HEK293 (cell line): ENCODE measurements around the gene ITPRIPL2.

Source experiments
- CTCF ChIA-PET: fragments of 350-600 bp; formaldehyde crosslinking; extraction: SDS; loops from one replicate; lab custom pipeline; 2021; ENCODE audit warnings: antibody characterized with exemption; lab: Yijun Ruan, JAX
- POLR2A ChIA-PET: fragments of 300-600 bp; formaldehyde crosslinking; extraction: SDS; loops from one replicate; lab custom pipeline; 2020; ENCODE audit warnings: antibody characterized with exemption, inconsistent platforms; lab: Yijun Ruan, JAX
- H3K27ac ChIP-seq: fragments of 200-500 bp; sonication (Bioruptor generic); 2 replicates; pipeline ENCODE4 v1.5.1; 2014; ENCODE audit warnings: low read depth, low read length, control low read depth, inconsistent platforms; ENCODE audit errors: extremely low read depth
- H3K36me3 ChIP-seq, 2 experiments: fragments of 200-500 bp in 1 of 2; sonication (Bioruptor generic) in 1 of 2; 1 replicate in 1 of 2; 2 replicates in 1 of 2; pipeline ENCODE4 v1.5.1; 2014 to 2017; ENCODE audit warnings: inconsistent platforms in 2 of 2, low read length in 2 of 2; ENCODE audit not compliant: control insufficient read depth in 2 of 2, insufficient read depth in 1 of 2
- H3K4me1 ChIP-seq: fragments of 200-500 bp; sonication (Bioruptor generic); 2 replicates; pipeline ENCODE4 v1.5.1; 2014; ENCODE audit warnings: mild to moderate bottlenecking, low read length, inconsistent platforms; ENCODE audit not compliant: control insufficient read depth, insufficient read depth
- H3K4me3 ChIP-seq: 2 replicates; pipeline ENCODE4 v1.5.1; 2011; ENCODE audit warnings: low read depth, mild to moderate bottlenecking, control low read depth, low read length, moderate library complexity
- H3K9me3 ChIP-seq: fragments of 200-500 bp; sonication (Bioruptor generic); 2 replicates; pipeline ENCODE4 v1.5.1; 2014; ENCODE audit warnings: low read depth, low read length, inconsistent platforms; ENCODE audit not compliant: control insufficient read depth, insufficient read depth
- KLF7 ChIP-seq: fragments of 450-650 bp; formaldehyde crosslinking; IDR thresholded peaks from 2 replicates; pipeline ENCODE4 v1.5.1; 2016; ENCODE audit warnings: missing biosample characterization, missing genetic modification characterization, borderline replicate concordance
- KLF9 ChIP-seq: fragments of 450-650 bp; formaldehyde crosslinking; IDR thresholded peaks from 2 replicates; pipeline ENCODE4 v1.5.1; 2016; ENCODE audit warnings: missing biosample characterization, missing genetic modification characterization, low read depth
- TRIM28 ChIP-seq: IDR thresholded peaks from 2 replicates; pipeline ENCODE4 v1.6.1; 2011; ENCODE audit warnings: low read length, control low read depth, borderline replicate concordance
- YY1 ChIP-seq: fragments of 450-650 bp; formaldehyde crosslinking; IDR thresholded peaks from 2 replicates; pipeline ENCODE4 v1.5.1; 2018; ENCODE audit warnings: missing biosample characterization, missing genetic modification characterization
- ZBTB17 ChIP-seq: fragments of 450-650 bp; formaldehyde crosslinking; IDR thresholded peaks from 2 replicates; pipeline ENCODE4 v1.5.1; 2016; ENCODE audit warnings: missing biosample characterization, missing genetic modification characterization
- ZNF155 ChIP-seq: fragments of 450-650 bp; formaldehyde crosslinking; IDR thresholded peaks from 2 replicates; pipeline ENCODE4 v1.5.1; 2016; ENCODE audit warnings: missing biosample characterization, missing genetic modification characterization
- ZNF2 ChIP-seq: fragments of 450-650 bp; formaldehyde crosslinking; IDR thresholded peaks from 2 replicates; pipeline ENCODE4 v1.5.1; 2016; ENCODE audit warnings: missing biosample characterization, missing genetic modification characterization
- ZNF354C ChIP-seq: fragments of 450-650 bp; formaldehyde crosslinking; IDR thresholded peaks from 2 replicates; pipeline ENCODE4 v1.5.1; 2016; ENCODE audit warnings: missing biosample characterization, missing genetic modification characterization, low read depth, borderline replicate concordance
- ZNF416 ChIP-seq: fragments of 450-650 bp; formaldehyde crosslinking; IDR thresholded peaks from 2 replicates; pipeline ENCODE4 v1.5.1; 2016; ENCODE audit warnings: missing biosample characterization, missing genetic modification characterization
- ZNF521 ChIP-seq: fragments of 450-650 bp; formaldehyde crosslinking; IDR thresholded peaks from 2 replicates; pipeline ENCODE4 v1.5.1; 2017; ENCODE audit warnings: missing biosample characterization, mild to moderate bottlenecking, missing genetic modification characterization
- ZNF654 ChIP-seq: fragments of 450-650 bp; formaldehyde crosslinking; IDR thresholded peaks from 2 replicates; pipeline ENCODE4 v1.5.1; 2016; ENCODE audit warnings: low read depth, missing biosample characterization, missing genetic modification characterization
- ZNF664 ChIP-seq: fragments of 450-650 bp; formaldehyde crosslinking; IDR thresholded peaks from 2 replicates; pipeline ENCODE4 v1.5.1; 2016; ENCODE audit warnings: missing biosample characterization, missing genetic modification characterization
- ZNF670 ChIP-seq: fragments of 450-650 bp; formaldehyde crosslinking; IDR thresholded peaks from 2 replicates; pipeline ENCODE4 v1.5.1; 2016; ENCODE audit warnings: missing biosample characterization, missing genetic modification characterization, low read depth
- ZNF707 ChIP-seq: fragments of 450-650 bp; formaldehyde crosslinking; IDR thresholded peaks from 2 replicates; pipeline ENCODE4 v1.5.1; 2016; ENCODE audit warnings: missing biosample characterization, missing genetic modification characterization
- ZNF777 ChIP-seq: fragments of 450-650 bp; formaldehyde crosslinking; IDR thresholded peaks from 2 replicates; pipeline ENCODE4 v1.5.1; 2017; ENCODE audit warnings: missing biosample characterization, missing genetic modification characterization, borderline replicate concordance
- ZNF830 ChIP-seq: fragments of 450-650 bp; IDR thresholded peaks from 2 replicates; pipeline ENCODE4 v1.5.0; 2018; ENCODE audit warnings: missing biosample characterization, missing genetic modification characterization, low read depth, mild to moderate bottlenecking, moderate library complexity
- TF ChIP-seq, protein P1 (sequence below): fragments of 450-650 bp; formaldehyde crosslinking; IDR thresholded peaks from 2 replicates; pipeline ENCODE4 v1.5.1; 2016; ENCODE audit warnings: missing biosample characterization, missing genetic modification characterization, borderline replicate concordance
- TF ChIP-seq, protein P2 (sequence below): fragments of 450-650 bp; formaldehyde crosslinking; IDR thresholded peaks from 2 replicates; pipeline ENCODE4 v1.5.0; 2017; ENCODE audit warnings: missing biosample characterization, missing genetic modification characterization, borderline replicate concordance
- TF ChIP-seq, protein P3 (sequence below): fragments of 450-650 bp; formaldehyde crosslinking; IDR thresholded peaks from 2 replicates; pipeline ENCODE4 v1.5.1; 2016; ENCODE audit warnings: missing biosample characterization, missing genetic modification characterization
- TF ChIP-seq, protein P4 (sequence below): fragments of 450-650 bp; formaldehyde crosslinking; IDR thresholded peaks from 2 replicates; pipeline ENCODE4 v1.5.1; 2016; ENCODE audit warnings: missing biosample characterization, missing genetic modification characterization
- TF ChIP-seq, protein P5 (sequence below): fragments of 450-650 bp; formaldehyde crosslinking; IDR thresholded peaks from 2 replicates; pipeline ENCODE4 v1.5.1; 2016; ENCODE audit warnings: missing biosample characterization, missing genetic modification characterization
- TF ChIP-seq, protein P6 (sequence below): fragments of 450-650 bp; formaldehyde crosslinking; IDR thresholded peaks from 2 replicates; pipeline ENCODE4 v1.5.1; 2016; ENCODE audit warnings: missing biosample characterization, missing genetic modification characterization

Gene ITPRIPL2

DNA sequence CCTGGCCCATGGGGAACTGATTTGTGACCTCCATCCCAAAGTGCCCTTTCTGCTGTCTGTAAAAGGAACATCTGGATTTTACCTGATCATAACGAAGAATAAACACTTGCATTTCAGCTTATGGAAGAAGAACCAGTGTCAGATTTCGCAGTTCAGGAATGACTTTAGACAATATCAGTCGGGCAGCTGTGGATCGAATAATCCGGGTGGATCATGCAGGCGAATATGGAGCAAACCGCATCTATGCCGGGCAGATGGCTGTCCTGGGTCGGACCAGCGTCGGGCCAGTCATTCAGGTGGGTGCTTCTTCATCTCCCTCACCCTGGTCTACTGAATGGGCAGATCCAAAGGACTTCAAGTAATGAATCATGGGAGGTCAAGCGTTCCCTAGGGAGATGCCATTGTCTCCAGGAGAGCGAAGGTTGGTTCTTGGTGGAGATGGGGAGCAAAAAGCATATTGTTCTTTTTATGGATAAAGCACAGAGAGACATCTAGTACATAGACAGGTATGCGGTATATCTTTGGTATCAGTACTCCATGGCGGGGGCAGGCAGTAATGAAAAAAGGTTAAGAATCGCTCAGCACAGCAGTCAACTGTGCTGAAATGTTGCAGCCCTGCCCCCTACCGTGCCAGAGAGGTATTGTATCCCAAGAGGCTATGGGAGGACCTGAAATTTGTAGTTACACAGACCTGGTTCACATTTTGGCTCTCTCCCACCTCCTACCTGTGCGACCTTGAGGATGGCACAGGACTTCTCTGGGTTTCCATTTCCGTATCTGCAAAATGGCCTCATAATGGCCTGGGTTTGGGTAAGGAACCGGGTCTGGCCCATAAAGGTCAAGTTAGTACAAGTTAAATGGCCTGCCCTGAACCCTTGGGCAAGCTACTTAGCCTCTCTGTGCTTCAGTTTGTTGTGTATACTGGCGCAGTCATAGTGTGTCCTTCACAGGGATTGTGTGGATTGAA, 41.7 kb upstream of the ITPRIPL2 start:
- Histone ChIP-seq H3K27ac (no peak overlapping the region), H3K9me3 (no peaks in the 10 kb centered on the region), H3K36me3 (peaks cover 32 to 48% of the 10 kb centered on the region in 2 experiments; a peak in 2 of 3 replicates), H3K4me3 (no peak overlapping the region), H3K4me1 (no peaks in the 10 kb centered on the region)
- ChIA-PET CTCF (interaction anchor here (0.6 to 6.3 kb wide), 12 partner anchors 13 to 1605 kb away, joined by 3 to 53 read pairs (median 3); partner anchors contain the start of gene TMC7), POLR2A (interaction anchor here (1.2 kb wide), 1 partner anchor 88 kb away, joined by 3 read pairs; the partner anchor contains the start of gene TMC7)
- TF ChIP-seq ZNF354C (no peak), ZNF654 (tag by site-specific recombination) (peak; percentile 64), ZNF830 (tag by site-specific recombination) (no peak), ZNF707 (no peak), ZBTB17 (no peak), ZNF670 (tag by site-specific recombination) (no peak), KLF9 (no peak), ZNF416 (no peak), ZNF664 (tag by site-specific recombination) (no peak), ZNF2 (tag by site-specific recombination) (peak; percentile 91), ZNF521 (no peak), KLF7 (tag by site-specific recombination) (no peak), ZNF777 (no peak), ZNF155 (no peak), TRIM28 (no peak), YY1 (tag by site-specific recombination) (no peak)
- TF ChIP-seq, protein P1, sequence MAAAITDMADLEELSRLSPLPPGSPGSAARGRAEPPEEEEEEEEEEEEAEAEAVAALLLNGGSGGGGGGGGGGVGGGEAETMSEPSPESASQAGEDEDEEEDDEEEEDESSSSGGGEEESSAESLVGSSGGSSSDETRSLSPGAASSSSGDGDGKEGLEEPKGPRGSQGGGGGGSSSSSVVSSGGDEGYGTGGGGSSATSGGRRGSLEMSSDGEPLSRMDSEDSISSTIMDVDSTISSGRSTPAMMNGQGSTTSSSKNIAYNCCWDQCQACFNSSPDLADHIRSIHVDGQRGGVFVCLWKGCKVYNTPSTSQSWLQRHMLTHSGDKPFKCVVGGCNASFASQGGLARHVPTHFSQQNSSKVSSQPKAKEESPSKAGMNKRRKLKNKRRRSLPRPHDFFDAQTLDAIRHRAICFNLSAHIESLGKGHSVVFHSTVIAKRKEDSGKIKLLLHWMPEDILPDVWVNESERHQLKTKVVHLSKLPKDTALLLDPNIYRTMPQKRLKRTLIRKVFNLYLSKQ (tag by site-specific recombination) = no peak
- TF ChIP-seq, protein P2, sequence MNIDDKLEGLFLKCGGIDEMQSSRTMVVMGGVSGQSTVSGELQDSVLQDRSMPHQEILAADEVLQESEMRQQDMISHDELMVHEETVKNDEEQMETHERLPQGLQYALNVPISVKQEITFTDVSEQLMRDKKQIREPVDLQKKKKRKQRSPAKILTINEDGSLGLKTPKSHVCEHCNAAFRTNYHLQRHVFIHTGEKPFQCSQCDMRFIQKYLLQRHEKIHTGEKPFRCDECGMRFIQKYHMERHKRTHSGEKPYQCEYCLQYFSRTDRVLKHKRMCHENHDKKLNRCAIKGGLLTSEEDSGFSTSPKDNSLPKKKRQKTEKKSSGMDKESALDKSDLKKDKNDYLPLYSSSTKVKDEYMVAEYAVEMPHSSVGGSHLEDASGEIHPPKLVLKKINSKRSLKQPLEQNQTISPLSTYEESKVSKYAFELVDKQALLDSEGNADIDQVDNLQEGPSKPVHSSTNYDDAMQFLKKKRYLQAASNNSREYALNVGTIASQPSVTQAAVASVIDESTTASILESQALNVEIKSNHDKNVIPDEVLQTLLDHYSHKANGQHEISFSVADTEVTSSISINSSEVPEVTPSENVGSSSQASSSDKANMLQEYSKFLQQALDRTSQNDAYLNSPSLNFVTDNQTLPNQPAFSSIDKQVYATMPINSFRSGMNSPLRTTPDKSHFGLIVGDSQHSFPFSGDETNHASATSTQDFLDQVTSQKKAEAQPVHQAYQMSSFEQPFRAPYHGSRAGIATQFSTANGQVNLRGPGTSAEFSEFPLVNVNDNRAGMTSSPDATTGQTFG = no peak
- TF ChIP-seq, protein P3, sequence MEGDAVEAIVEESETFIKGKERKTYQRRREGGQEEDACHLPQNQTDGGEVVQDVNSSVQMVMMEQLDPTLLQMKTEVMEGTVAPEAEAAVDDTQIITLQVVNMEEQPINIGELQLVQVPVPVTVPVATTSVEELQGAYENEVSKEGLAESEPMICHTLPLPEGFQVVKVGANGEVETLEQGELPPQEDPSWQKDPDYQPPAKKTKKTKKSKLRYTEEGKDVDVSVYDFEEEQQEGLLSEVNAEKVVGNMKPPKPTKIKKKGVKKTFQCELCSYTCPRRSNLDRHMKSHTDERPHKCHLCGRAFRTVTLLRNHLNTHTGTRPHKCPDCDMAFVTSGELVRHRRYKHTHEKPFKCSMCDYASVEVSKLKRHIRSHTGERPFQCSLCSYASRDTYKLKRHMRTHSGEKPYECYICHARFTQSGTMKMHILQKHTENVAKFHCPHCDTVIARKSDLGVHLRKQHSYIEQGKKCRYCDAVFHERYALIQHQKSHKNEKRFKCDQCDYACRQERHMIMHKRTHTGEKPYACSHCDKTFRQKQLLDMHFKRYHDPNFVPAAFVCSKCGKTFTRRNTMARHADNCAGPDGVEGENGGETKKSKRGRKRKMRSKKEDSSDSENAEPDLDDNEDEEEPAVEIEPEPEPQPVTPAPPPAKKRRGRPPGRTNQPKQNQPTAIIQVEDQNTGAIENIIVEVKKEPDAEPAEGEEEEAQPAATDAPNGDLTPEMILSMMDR (tag by site-specific recombination) = peak; percentile 52; the same call in 1 of the 2 replicates
- TF ChIP-seq, protein P4, sequence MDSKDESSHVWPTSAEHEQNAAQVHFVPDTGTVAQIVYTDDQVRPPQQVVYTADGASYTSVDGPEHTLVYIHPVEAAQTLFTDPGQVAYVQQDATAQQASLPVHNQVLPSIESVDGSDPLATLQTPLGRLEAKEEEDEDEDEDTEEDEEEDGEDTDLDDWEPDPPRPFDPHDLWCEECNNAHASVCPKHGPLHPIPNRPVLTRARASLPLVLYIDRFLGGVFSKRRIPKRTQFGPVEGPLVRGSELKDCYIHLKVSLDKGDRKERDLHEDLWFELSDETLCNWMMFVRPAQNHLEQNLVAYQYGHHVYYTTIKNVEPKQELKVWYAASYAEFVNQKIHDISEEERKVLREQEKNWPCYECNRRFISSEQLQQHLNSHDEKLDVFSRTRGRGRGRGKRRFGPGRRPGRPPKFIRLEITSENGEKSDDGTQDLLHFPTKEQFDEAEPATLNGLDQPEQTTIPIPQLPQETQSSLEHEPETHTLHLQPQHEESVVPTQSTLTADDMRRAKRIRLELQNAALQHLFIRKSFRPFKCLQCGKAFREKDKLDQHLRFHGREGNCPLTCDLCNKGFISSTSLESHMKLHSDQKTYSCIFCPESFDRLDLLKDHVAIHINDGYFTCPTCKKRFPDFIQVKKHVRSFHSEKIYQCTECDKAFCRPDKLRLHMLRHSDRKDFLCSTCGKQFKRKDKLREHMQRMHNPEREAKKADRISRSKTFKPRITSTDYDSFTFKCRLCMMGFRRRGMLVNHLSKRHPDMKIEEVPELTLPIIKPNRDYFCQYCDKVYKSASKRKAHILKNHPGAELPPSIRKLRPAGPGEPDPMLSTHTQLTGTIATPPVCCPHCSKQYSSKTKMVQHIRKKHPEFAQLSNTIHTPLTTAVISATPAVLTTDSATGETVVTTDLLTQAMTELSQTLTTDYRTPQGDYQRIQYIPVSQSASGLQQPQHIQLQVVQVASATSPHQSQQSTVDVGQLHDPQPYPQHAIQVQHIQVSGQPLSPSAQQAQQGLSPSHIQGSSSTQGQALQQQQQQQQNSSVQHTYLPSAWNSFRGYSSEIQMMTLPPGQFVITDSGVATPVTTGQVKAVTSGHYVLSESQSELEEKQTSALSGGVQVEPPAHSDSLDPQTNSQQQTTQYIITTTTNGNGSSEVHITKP = peak; percentile 21; the same call in 1 of the 2 replicates
- TF ChIP-seq, protein P5, sequence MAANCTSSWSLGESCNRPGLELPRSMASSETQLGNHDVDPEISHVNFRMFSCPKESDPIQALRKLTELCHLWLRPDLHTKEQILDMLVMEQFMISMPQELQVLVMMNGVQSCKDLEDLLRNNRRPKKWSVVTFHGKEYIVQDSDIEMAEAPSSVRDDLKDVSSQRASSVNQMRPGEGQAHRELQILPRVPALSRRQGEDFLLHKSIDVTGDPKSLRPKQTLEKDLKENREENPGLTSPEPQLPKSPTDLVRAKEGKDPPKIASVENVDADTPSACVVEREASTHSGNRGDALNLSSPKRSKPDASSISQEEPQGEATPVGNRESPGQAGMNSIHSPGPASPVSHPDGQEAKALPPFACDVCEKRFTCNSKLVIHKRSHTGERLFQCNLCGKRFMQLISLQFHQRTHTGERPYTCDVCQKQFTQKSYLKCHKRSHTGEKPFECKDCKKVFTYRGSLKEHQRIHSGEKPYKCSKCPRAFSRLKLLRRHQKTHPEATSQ (tag by site-specific recombination) = no peak
- TF ChIP-seq, protein P6, sequence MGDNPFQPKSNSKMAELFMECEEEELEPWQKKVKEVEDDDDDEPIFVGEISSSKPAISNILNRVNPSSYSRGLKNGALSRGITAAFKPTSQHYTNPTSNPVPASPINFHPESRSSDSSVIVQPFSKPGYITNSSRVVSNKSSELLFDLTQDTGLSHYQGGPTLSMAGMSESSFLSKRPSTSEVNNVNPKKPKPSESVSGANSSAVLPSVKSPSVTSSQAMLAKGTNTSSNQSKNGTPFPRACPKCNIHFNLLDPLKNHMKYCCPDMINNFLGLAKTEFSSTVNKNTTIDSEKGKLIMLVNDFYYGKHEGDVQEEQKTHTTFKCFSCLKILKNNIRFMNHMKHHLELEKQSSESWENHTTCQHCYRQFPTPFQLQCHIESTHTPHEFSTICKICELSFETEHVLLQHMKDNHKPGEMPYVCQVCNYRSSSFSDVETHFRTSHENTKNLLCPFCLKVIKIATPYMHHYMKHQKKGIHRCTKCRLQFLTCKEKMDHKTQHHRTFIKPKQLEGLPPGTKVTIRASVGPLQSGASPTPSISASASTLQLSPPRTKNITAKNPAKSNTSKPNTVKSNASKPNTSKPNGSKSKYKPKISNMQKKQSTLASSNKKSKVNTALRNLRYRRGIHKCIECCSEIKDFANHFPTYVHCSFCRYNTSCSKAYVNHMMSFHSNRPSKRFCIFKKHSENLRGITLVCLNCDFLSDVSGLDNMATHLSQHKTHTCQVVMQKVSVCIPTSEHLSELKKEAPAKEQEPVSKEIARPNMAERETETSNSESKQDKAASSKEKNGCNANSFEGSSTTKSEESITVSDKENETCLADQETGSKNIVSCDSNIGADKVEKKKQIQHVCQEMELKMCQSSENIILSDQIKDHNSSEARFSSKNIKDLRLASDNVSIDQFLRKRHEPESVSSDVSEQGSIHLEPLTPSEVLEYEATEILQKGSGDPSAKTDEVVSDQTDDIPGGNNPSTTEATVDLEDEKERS (tag by site-specific recombination) = no peak
